Neural cell (in vitro differentiated cells): ENCODE data around the gene NSA2. TPM values are rescaled to one million over a fixed set of nuclear protein-coding genes. Genes with fewer than 3 reads are reported as not detected.

Experiments used
- H2AFZ ChIP-seq: fragments of 200-600, 300-800 bp; sonication (generic), shearing (Covaris generic); 2 replicates; pipeline ENCODE4 v1.6.0; 2014; ENCODE audit warnings: low read depth, mild to moderate bottlenecking, antibody characterized with exemption, low read length, moderate library complexity
- H3F3A ChIP-seq: fragments of 200-600 bp; shearing (Covaris generic); 2 replicates; pipeline ENCODE4 v1.6.1; 2016; ENCODE audit warnings: mild to moderate bottlenecking, moderate library complexity, mixed read lengths, antibody characterized with exemption, low read length; ENCODE audit not compliant: insufficient read depth, poor library complexity, severe bottlenecking
- H3K27ac ChIP-seq: fragments of 200-600, 300-800 bp; sonication (generic), shearing (Covaris generic); 2 replicates; pipeline ENCODE4 v1.5.1; 2014; ENCODE audit warnings: mild to moderate bottlenecking, low read length, moderate library complexity
- H3K27me3 ChIP-seq: fragments of 300-800, 200-600 bp; sonication (generic), shearing (Covaris generic); 2 replicates; pipeline ENCODE4 v1.6.0; 2014; ENCODE audit warnings: mild to moderate bottlenecking, low read depth, low read length, moderate library complexity; ENCODE audit not compliant: insufficient read depth
- H3K36me3 ChIP-seq: fragments of 300-800, 200-600 bp; sonication (generic), shearing (Covaris generic); 2 replicates; pipeline ENCODE4 v1.5.1; 2014; ENCODE audit warnings: mild to moderate bottlenecking, antibody characterized with exemption, low read length, moderate library complexity; ENCODE audit not compliant: insufficient read depth
- H3K4me2 ChIP-seq: fragments of 300-800, 200-600 bp; sonication (generic), shearing (Covaris generic); 2 replicates; pipeline ENCODE4 v1.6.0; 2014; ENCODE audit warnings: mild to moderate bottlenecking, low read length
- H3K4me3 ChIP-seq: fragments of 300-800, 200-600 bp; sonication (generic), shearing (Covaris generic); 2 replicates; pipeline ENCODE4 v1.5.1; 2014; ENCODE audit warnings: mild to moderate bottlenecking, low read length, moderate library complexity
- H3K79me2 ChIP-seq: fragments of 200-600 bp; shearing (Covaris generic); replicated peaks from 2 replicates; pipeline ENCODE4 v1.6.0; 2014; ENCODE audit warnings: mild to moderate bottlenecking, low read length, moderate library complexity; ENCODE audit not compliant: insufficient read depth
- H3K9ac ChIP-seq: fragments of 300-800, 200-600 bp; sonication (generic), shearing (Covaris generic); 2 replicates; pipeline ENCODE4 v1.6.1; 2016; ENCODE audit warnings: mild to moderate bottlenecking, low read length, mixed read lengths
- H3K9me2 ChIP-seq: fragments of 200-600 bp; shearing (Covaris generic); 2 replicates; pipeline ENCODE4 v1.6.1; 2016; ENCODE audit warnings: mild to moderate bottlenecking, low read length, mixed read lengths; ENCODE audit not compliant: insufficient read depth
- H3K9me3 ChIP-seq: fragments of 200-600, 300-800 bp; sonication (generic), shearing (Covaris generic); 2 replicates; pipeline ENCODE4 v1.6.1; 2016; ENCODE audit warnings: mild to moderate bottlenecking, mixed run types, low read length, moderate library complexity, mixed read lengths
- H4K20me1 ChIP-seq: fragments of 200-600 bp; shearing (Covaris generic); 2 replicates; pipeline ENCODE4 v1.6.1; 2016; ENCODE audit warnings: mild to moderate bottlenecking, mixed run types; ENCODE audit not compliant: insufficient read depth
- EP300 ChIP-seq: fragments of 450-650 bp; conservative IDR thresholded peaks from 2 replicates; pipeline ENCODE4 v1.6.1; 2014; ENCODE audit warnings: antibody characterized with exemption, mild to moderate bottlenecking, moderate library complexity; ENCODE audit not compliant: poor library complexity, severe bottlenecking
- EZH2 ChIP-seq: fragments of 200-600, 300-800 bp; shearing (Covaris generic), sonication (generic); IDR thresholded peaks from 2 replicates; pipeline ENCODE4 v1.6.1; 2014; ENCODE audit warnings: antibody characterized with exemption, low read length, borderline replicate concordance, mild to moderate bottlenecking; ENCODE audit not compliant: insufficient read depth, poor library complexity, severe bottlenecking
- MXI1 ChIP-seq: fragments of 450-650 bp; conservative IDR thresholded peaks from 2 replicates; pipeline ENCODE4 v1.6.1; 2014; ENCODE audit warnings: antibody characterized with exemption, mild to moderate bottlenecking; ENCODE audit not compliant: poor library complexity, severe bottlenecking
- POLR2AphosphoS5 ChIP-seq: IDR thresholded peaks from 2 replicates; pipeline ENCODE4 v1.6.1; 2012
- RAD21 ChIP-seq: fragments of 450-650 bp; conservative IDR thresholded peaks from 2 replicates; pipeline ENCODE4 v1.6.1; 2014; ENCODE audit warnings: antibody characterized with exemption, mild to moderate bottlenecking, moderate library complexity
- SMC3 ChIP-seq: fragments of 450-650 bp; conservative IDR thresholded peaks from 2 replicates; pipeline ENCODE4 v1.6.1; 2014; ENCODE audit warnings: antibody characterized with exemption, mild to moderate bottlenecking, moderate library complexity; ENCODE audit not compliant: poor library complexity
- TAF1 ChIP-seq: IDR thresholded peaks from 2 replicates; pipeline ENCODE4 v1.6.1; 2012; ENCODE audit warnings: low read depth
- polyA plus RNA-seq: library from polyadenylated mRNA; depleted of rRNA; stranded (reverse); fragments of >200 nt; gene quantifications from 2 replicates; pipeline ENCODE4 v1.2.3, GENCODE V29; 2014
- TF ChIP-seq, protein P1 (sequence below): fragments of 450-650 bp; IDR thresholded peaks from 2 replicates; pipeline ENCODE4 v1.5.1; 2014; ENCODE audit warnings: antibody characterized with exemption, mild to moderate bottlenecking, moderate library complexity; ENCODE audit not compliant: poor library complexity, severe bottlenecking
- TF ChIP-seq, protein P2 (sequence below): IDR thresholded peaks from 2 replicates; pipeline ENCODE4 v1.6.1; 2012; ENCODE audit warnings: borderline replicate concordance

NSA2 gene
- polyA plus RNA-seq, 1 donor from 2014 or later, result 164 TPM

DNA sequence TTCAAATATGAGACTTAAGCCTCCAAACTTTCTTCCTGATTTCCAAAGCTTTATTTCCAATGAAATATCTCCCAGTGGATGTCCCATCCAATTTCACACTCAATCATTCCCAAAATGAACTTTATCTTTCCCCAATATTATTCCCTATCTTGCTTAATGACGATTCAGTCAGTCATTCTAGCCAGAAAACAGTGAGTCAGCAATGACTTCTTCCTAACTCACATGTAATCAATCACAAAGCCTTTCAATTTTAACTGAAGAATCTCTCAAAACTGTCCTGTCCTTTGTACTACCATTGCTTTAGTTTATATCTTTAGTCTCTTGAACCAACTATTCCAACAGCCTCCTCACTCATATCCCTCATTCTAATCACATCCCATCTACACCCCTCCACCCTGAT lies 34.9 kb downstream of the NSA2 start:
- H3K9me3 ChIP-seq, result no peaks in the 10 kb centered on the region
- no peak overlapping the region for H3K27ac ChIP-seq
- H3K9me2 ChIP-seq, result no peaks in the 10 kb centered on the region
- no peak overlapping the region for H3K4me3 ChIP-seq
- no peaks in the 10 kb centered on the region for H3F3A ChIP-seq
- H3K9ac ChIP-seq, result no peak overlapping the region
- H2AFZ ChIP-seq, result no peak overlapping the region
- TF ChIP-seq, protein P1, sequence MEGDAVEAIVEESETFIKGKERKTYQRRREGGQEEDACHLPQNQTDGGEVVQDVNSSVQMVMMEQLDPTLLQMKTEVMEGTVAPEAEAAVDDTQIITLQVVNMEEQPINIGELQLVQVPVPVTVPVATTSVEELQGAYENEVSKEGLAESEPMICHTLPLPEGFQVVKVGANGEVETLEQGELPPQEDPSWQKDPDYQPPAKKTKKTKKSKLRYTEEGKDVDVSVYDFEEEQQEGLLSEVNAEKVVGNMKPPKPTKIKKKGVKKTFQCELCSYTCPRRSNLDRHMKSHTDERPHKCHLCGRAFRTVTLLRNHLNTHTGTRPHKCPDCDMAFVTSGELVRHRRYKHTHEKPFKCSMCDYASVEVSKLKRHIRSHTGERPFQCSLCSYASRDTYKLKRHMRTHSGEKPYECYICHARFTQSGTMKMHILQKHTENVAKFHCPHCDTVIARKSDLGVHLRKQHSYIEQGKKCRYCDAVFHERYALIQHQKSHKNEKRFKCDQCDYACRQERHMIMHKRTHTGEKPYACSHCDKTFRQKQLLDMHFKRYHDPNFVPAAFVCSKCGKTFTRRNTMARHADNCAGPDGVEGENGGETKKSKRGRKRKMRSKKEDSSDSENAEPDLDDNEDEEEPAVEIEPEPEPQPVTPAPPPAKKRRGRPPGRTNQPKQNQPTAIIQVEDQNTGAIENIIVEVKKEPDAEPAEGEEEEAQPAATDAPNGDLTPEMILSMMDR, result no peak
- TF ChIP-seq EP300 (no peak), POLR2AphosphoS5 (no peak), SMC3 (no peak), RAD21 (no peak), MXI1 (no peak), EZH2 (no peak), TAF1 (no peak)
- TF ChIP-seq, protein P2, sequence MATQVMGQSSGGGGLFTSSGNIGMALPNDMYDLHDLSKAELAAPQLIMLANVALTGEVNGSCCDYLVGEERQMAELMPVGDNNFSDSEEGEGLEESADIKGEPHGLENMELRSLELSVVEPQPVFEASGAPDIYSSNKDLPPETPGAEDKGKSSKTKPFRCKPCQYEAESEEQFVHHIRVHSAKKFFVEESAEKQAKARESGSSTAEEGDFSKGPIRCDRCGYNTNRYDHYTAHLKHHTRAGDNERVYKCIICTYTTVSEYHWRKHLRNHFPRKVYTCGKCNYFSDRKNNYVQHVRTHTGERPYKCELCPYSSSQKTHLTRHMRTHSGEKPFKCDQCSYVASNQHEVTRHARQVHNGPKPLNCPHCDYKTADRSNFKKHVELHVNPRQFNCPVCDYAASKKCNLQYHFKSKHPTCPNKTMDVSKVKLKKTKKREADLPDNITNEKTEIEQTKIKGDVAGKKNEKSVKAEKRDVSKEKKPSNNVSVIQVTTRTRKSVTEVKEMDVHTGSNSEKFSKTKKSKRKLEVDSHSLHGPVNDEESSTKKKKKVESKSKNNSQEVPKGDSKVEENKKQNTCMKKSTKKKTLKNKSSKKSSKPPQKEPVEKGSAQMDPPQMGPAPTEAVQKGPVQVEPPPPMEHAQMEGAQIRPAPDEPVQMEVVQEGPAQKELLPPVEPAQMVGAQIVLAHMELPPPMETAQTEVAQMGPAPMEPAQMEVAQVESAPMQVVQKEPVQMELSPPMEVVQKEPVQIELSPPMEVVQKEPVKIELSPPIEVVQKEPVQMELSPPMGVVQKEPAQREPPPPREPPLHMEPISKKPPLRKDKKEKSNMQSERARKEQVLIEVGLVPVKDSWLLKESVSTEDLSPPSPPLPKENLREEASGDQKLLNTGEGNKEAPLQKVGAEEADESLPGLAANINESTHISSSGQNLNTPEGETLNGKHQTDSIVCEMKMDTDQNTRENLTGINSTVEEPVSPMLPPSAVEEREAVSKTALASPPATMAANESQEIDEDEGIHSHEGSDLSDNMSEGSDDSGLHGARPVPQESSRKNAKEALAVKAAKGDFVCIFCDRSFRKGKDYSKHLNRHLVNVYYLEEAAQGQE, result no peak
- H3K79me2 ChIP-seq, result no peaks in the 10 kb centered on the region
- H3K4me2 ChIP-seq, result no peak overlapping the region
- H3K27me3 ChIP-seq, result no peaks in the 10 kb centered on the region
- no peaks in the 10 kb centered on the region for H4K20me1 ChIP-seq
- no peaks in the 10 kb centered on the region for H3K36me3 ChIP-seq

DNA sequence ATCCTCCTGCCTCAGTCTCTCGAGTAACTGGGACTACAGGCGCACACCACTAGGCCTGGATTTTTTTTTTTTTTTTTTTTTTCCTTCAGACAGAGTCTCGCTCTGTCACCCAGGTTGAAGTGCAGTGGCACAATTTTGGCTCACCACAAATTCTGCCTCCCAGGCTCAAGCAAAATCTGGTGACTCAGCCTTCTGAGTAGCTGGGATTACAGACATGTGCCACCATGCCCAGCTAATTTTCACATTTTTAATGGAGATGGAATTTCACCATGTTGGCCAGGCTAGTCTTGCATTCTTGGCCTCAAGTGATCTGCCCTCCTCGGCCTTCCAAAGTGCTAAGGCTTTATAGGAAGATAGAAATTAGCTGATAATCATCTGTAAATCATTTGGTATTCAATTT lies 43.9 kb downstream of the NSA2 start:
- Histone ChIP-seq H3K9me3 (no peaks in the 10 kb centered on the region), H3K27ac (no peak overlapping the region), H3K79me2 (no peaks in the 10 kb centered on the region), H3K36me3 (no peaks in the 10 kb centered on the region), H3K4me2 (no peak overlapping the region), H3K4me3 (no peak overlapping the region), H3F3A (no peaks in the 10 kb centered on the region), H3K27me3 (no peaks in the 10 kb centered on the region), H3K9ac (no peak overlapping the region), H3K9me2 (no peaks in the 10 kb centered on the region), H2AFZ (no peak overlapping the region), H4K20me1 (no peaks in the 10 kb centered on the region)
- TF ChIP-seq POLR2AphosphoS5, result no peak
- no peak for TF ChIP-seq EP300
- TF ChIP-seq, protein P1, result no peak
- TF ChIP-seq RAD21, result no peak
- no peak for TF ChIP-seq SMC3
- no peak for TF ChIP-seq MXI1
- TF ChIP-seq EZH2, result no peak
